B cell (primary cell): ENCODE results near the gene CMTM1.

Experiments
- EZH2 ChIP-seq: IDR thresholded peaks from 2 replicates; pipeline ENCODE4 v1.6.1; 2012; ENCODE audit warnings: borderline replicate concordance, low read depth, mild to moderate bottlenecking, moderate library complexity, low read length; ENCODE audit not compliant: insufficient read depth, poor library complexity, severe bottlenecking
- TF ChIP-seq, protein P1 (sequence below): fragments of 200-600 bp; IDR thresholded peaks from one replicate; pipeline ENCODE4 v1.8.0; 2022; ENCODE audit warnings: antibody characterized with exemption, mild to moderate bottlenecking

GRCh38 chr16:66617728-66618127, 51.5 kb downstream of the CMTM1 start:
- TF ChIP-seq, protein P1, sequence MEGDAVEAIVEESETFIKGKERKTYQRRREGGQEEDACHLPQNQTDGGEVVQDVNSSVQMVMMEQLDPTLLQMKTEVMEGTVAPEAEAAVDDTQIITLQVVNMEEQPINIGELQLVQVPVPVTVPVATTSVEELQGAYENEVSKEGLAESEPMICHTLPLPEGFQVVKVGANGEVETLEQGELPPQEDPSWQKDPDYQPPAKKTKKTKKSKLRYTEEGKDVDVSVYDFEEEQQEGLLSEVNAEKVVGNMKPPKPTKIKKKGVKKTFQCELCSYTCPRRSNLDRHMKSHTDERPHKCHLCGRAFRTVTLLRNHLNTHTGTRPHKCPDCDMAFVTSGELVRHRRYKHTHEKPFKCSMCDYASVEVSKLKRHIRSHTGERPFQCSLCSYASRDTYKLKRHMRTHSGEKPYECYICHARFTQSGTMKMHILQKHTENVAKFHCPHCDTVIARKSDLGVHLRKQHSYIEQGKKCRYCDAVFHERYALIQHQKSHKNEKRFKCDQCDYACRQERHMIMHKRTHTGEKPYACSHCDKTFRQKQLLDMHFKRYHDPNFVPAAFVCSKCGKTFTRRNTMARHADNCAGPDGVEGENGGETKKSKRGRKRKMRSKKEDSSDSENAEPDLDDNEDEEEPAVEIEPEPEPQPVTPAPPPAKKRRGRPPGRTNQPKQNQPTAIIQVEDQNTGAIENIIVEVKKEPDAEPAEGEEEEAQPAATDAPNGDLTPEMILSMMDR = no peak
- TF ChIP-seq EZH2 = no peak
